ENCODE data around the gene NFKBIE.
A peak's percentile ranks its signal among the peaks of the same experiment; 100 is the strongest.
"Not testable (repeated sequence)": the region's sequence is repeated elsewhere in the genome, so short reads cannot be mapped to it uniquely, and the experiment has no call there.

NFKBIE gene, protein sequence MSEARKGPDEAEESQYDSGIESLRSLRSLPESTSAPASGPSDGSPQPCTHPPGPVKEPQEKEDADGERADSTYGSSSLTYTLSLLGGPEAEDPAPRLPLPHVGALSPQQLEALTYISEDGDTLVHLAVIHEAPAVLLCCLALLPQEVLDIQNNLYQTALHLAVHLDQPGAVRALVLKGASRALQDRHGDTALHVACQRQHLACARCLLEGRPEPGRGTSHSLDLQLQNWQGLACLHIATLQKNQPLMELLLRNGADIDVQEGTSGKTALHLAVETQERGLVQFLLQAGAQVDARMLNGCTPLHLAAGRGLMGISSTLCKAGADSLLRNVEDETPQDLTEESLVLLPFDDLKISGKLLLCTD

DNA sequence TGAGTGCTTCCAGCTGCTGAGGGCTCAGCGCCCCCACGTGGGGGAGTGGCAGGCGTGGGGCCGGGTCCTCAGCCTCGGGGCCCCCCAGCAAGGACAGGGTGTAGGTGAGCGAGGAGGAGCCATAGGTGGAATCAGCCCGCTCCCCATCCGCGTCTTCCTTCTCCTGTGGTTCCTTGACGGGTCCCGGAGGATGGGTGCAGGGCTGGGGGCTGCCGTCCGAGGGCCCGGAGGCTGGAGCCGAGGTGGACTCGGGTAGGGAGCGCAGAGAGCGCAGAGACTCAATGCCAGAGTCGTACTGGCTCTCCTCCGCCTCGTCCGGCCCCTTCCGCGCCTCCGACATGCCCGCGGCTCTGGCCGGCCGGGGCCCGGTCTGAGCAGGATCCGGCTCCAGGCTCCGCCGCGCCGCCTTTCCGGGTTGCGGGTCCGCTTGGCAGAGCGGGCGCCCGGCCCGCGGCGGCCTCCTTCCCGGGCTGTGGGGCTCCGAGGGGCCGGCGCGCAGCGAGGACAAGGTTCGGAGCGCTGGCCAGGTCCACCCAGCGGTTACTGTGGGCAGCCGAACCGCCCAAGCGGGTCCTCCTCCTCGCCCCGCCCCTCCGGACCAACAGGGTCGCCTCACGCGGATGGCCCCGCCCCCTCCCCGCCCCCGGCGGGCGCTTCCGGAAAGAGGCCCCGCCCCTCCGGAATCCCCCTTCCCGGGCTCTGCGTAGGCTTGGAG, at the start of gene NFKBIE:
TSS of gene NFKBIE (minus strand) at position 545 of the 715 bp plus-strand sequence. CDS start at position 340, 205 bp downstream.
- H3K27me3 Mint-ChIP-seq: peaks cover 26% of the 10 kb centered on the region
- H3K4me3 Mint-ChIP-seq: peak within 1 kb of the TSS; percentile 97 to 99
- peak; percentile 95 for DNase-seq
- peak; percentile 68 for ATAC-seq
- H3K27ac Mint-ChIP-seq: peak within 1 kb of the TSS; percentile 91 to 97
- H3K9me3 Mint-ChIP-seq: no peaks in the 10 kb centered on the region
- H3K4me1 Mint-ChIP-seq: peaks cover 78% of the 10 kb centered on the region

DNA sequence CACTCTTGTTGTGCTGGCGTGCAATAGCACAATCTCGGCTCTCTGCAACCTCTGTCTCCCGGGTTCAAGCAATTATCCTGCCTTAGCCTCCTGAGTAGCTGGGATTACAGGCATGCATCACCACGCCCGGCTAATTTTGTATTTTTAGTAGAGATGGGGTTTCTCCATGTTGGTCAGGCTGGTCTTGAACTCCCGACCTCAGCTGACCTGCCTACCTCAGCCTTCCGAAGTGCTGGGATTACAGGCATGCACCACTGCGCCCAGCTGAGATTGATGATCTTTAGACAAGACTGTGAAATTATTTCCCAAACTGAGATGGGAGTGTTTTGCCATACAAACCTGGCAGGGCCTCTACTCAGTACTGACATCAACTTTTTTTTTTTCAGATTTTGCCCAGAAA, 49.3 kb upstream of the NFKBIE start:
- H3K27ac Mint-ChIP-seq, ATAC-seq, H3K4me3 Mint-ChIP-seq, DNase-seq, H3K9me3 Mint-ChIP-seq: not testable (repeated sequence)
- peaks cover 31% of the 10 kb centered on the region for H3K4me1 Mint-ChIP-seq
- peaks cover 12% of the 10 kb centered on the region for H3K27me3 Mint-ChIP-seq

DNA sequence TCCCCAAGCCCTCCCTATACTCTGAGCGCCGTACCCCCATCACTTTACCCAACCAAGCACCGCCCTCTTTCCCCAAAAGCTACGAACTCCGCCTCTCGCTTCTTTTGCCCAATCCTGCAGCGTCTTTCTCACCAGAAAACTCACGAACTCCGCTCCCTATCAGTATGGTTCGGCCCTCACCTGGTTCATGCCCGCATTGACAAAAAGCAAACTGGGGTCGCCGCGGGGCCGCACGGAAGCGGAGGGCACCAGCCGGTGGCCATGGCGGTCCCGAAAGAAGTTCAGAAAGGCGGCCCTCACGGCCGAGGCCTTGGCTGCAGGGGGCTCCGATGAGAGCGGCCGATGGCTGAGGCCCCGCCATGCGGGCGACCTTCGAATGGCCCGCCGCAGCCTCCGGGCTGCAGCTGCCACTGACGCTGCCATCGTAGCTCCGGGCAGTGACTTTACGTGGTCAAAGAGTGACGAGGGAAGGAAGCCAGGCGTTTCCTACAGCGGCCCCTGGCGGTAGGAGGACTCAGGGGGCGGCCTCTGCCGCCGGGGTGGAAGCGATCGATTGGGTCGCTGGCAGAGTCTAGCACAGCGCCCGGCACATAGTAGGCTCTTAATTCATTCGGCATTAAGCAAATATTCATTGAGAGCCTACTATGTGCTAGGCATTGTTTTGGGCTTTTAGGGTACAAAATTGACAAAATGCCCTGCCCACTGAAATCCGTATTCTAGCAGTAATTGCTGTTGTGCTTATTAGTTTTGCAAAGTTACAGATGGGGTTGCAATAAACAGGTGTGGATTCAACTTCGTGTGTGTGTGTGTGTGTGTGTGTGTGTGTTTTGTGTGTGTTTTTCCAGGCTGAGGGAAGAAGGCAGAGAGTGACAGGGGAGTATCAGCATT, 47.8 kb upstream of the NFKBIE start, which contains the start of gene AARS2:
TSS of gene AARS2 (minus strand) at position 447 of the 888 bp plus-strand sequence. CDS start at position 423, 24 bp downstream.
- H3K4me3 Mint-ChIP-seq: peak within 1 kb of the TSS; percentile 97 to 98
- H3K27ac Mint-ChIP-seq: peak within 1 kb of the TSS; percentile 96 to 97
- peak; percentile 92 to 93 for DNase-seq
- peaks cover 34% of the 10 kb centered on the region for H3K4me1 Mint-ChIP-seq
- no peaks in the 10 kb centered on the region for H3K9me3 Mint-ChIP-seq
- H3K27me3 Mint-ChIP-seq: no peaks in the 10 kb centered on the region
- peak; percentile 98 for ATAC-seq

DNA sequence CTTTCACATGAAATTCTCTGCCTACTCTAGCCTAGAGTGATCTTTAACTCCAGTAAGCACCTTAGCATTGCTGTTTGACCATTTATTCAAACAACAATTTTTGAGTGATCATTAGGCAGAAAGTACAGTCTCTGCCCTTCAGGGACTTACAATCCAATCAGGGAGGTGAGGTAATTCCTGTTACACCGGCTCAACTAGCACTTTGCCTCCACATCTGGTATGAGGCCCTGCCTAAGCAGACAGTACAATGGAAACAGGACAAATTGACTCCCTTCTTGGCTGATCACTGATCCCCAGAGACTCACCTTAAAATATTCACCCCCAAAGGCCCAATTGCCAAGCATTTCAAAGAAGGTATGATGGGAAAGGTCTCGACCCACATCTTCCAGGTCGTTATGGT, 46.4 kb upstream of the NFKBIE start:
- Mint-ChIP-seq H3K4me1 (peaks cover 34% of the 10 kb centered on the region), H3K27me3 (no peaks in the 10 kb centered on the region), H3K9me3 (no peaks in the 10 kb centered on the region), H3K27ac (peak overlapping the region in 1 of 2 donors; percentile 68), H3K4me3 (peak overlapping the region; percentile 97 to 98)
- DNase-seq (no peak), ATAC-seq (no peak)

DNA sequence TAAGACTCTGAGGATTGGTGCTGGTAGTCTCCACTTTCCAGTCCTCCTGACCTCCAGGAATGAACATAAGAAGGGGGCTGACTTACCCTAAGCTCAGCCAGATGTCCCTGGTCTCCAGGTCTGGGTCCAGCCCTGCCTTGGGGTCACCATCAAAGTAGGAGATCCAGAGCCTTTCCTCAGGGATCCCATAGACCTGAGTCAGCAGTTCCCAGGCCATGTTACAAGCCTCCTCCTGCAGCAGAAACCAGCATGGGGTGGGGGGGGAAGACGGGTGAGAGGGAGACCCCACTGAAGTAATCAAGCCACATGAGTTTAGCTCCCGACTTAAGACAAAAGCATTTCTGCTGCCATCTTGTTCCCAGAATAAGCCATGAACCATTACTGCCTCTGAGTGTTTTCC, 46.0 kb upstream of the NFKBIE start:
- Mint-ChIP-seq H3K4me1 (peaks cover 34% of the 10 kb centered on the region), H3K27ac (no peak overlapping the region), H3K4me3 (no peak overlapping the region), H3K9me3 (no peaks in the 10 kb centered on the region), H3K27me3 (no peaks in the 10 kb centered on the region)
- no peak for ATAC-seq
- DNase-seq: no peak

DNA sequence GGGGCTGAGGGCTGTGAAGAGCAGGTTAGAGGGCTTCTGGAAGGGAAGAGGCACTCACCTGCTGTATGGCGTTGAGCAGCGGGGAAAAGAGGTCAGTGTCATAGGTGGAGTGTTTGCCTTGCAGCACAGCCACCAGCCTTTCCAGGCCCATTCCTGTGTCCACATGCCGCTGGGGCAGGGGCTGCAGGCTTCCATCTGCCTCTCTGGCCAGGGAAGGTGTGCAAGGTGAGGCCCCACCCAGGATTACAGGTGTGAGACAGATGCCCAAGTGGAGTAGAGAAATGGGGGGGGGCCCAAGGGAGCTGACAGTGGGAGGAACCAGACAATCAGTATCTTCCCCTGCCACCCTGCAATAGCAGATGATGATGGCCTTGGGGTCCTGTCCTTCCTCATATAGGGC, 44.9 kb upstream of the NFKBIE start:
- Mint-ChIP-seq H3K4me3 (no peak overlapping the region), H3K27me3 (no peaks in the 10 kb centered on the region), H3K4me1 (peaks cover 32% of the 10 kb centered on the region), H3K27ac (no peak overlapping the region), H3K9me3 (no peaks in the 10 kb centered on the region)
- ATAC-seq: no peak
- DNase-seq: no peak

DNA sequence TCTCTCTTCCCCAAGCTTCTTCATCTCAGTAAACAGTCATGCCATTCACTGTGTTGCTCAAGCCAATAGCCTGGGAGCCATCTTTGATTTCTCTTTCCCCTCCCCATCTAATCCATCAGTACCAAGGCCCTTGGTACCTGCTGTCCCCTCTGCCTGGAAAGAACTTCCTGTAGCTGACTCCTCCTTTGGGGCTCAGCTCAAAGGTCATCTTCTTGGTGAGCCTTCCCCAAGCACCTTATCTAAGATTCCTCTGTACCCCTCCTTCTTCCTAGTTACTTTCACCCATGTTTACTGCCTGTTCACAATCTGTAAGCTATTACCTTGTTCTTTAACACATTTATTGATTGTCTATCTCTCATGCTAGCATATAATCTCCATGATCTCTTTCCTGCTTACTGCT, 44.3 kb upstream of the NFKBIE start:
- ATAC-seq (no peak), DNase-seq (no peak)
- Mint-ChIP-seq H3K4me3 (no peak overlapping the region), H3K27me3 (no peaks in the 10 kb centered on the region), H3K27ac (peak overlapping the region; percentile 8 to 54), H3K4me1 (peaks cover 30% of the 10 kb centered on the region), H3K9me3 (no peaks in the 10 kb centered on the region)

DNA sequence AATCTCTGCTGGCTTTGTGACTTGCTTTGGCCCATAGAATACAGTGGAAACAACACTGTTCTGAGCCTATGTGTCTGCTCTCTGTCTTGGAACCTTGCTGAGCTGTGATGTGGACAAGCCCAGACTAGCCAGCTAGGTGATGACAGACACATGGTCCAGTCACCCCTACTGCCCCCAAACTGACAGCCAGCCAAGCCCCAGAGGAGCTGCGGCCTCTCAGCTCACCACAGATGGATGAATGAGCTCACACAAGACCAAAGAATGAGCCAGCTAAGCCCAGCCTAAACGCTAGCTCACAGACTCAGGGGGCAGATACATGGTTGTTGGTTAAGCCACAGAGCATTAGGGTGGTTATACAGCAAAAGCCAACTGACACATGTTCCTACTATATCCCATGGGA, 43.7 kb upstream of the NFKBIE start:
- DNase-seq: no peak
- Mint-ChIP-seq H3K9me3 (no peaks in the 10 kb centered on the region), H3K27me3 (no peaks in the 10 kb centered on the region), H3K4me1 (peaks cover 30% of the 10 kb centered on the region), H3K4me3 (no peak overlapping the region), H3K27ac (peak overlapping the region; percentile 28 to 37)
- ATAC-seq: no peak

DNA sequence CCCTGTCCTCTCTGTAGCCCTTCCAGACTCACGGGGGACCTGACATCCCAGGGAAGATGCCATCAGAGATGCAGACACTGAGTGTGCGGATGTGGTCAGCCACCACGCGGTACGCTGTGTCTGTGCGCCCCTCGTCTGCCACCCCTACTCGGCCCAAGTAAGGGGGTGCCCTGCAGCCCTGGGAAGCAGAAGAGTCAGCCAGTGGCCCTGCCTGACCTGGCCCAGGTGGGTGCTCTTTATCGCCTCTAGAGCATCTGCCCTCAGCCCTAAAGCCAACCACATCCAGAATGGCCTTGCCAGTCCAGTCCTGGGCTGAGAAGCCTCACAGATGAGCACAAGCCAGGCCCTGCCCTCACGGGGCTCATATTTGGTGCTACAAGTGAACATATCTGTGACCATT, 41.9 kb upstream of the NFKBIE start:
- Mint-ChIP-seq H3K9me3 (no peaks in the 10 kb centered on the region), H3K27me3 (no peaks in the 10 kb centered on the region), H3K4me3 (no peak overlapping the region), H3K27ac (no peak overlapping the region), H3K4me1 (peaks cover 18% of the 10 kb centered on the region)
- DNase-seq (no peak), ATAC-seq (peak; percentile 6)

DNA sequence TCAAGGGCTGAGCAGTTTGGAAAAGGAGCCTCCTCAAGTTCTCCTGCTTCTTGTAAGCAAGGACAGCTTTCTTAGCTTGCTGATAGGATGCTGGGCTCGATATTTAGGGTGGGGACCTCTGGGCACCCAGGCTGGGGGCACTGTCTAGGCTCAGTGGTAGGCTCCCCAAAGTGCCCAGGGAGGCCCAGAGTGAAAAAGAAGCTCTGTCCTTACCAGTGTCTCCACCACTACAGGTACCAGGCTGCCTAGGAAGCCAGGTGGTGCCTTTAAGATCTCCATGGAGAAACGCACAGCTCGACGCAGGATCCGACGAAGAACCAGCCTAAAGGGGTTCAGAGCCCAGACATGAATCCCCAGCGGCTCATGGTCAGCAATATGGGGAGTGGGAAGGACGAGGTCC, 41.4 kb upstream of the NFKBIE start:
- Mint-ChIP-seq H3K4me1 (peaks cover 13% of the 10 kb centered on the region), H3K9me3 (no peaks in the 10 kb centered on the region), H3K27me3 (no peaks in the 10 kb centered on the region), H3K4me3 (no peak overlapping the region), H3K27ac (no peak overlapping the region)
- DNase-seq: no peak
- no peak for ATAC-seq

DNA sequence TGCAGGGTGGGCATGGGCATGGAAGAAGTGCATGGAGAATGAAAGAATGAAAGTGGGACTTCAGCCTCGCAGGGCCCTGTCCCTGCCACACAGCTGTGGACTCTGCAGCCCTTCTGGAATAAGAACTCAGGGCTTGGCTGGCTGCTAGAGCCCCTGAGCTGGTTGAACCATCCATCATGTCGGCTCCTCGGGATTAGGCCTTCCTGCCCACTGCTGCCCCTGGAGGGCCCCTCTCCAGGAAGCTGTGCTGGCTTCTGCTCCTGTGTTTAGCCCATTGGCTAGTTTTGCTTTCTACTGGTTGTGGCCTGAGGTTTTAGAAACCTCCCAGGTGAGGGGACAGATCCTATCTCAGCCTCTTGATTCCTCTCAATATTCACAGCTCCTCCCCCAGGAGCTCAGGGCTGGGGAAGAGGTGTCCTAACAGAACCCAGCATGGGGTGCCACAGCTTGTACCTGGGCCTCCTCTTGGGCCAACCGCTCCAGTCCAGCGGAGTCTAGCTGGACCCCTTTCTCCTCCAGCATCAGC, 39.9 kb upstream of the NFKBIE start:
- no peak for ATAC-seq
- no peak overlapping the region for H3K4me3 Mint-ChIP-seq
- H3K9me3 Mint-ChIP-seq: no peaks in the 10 kb centered on the region
- no peak overlapping the region for H3K27ac Mint-ChIP-seq
- no peaks in the 10 kb centered on the region for H3K27me3 Mint-ChIP-seq
- no peak for DNase-seq
- peaks cover 9% of the 10 kb centered on the region for H3K4me1 Mint-ChIP-seq

DNA sequence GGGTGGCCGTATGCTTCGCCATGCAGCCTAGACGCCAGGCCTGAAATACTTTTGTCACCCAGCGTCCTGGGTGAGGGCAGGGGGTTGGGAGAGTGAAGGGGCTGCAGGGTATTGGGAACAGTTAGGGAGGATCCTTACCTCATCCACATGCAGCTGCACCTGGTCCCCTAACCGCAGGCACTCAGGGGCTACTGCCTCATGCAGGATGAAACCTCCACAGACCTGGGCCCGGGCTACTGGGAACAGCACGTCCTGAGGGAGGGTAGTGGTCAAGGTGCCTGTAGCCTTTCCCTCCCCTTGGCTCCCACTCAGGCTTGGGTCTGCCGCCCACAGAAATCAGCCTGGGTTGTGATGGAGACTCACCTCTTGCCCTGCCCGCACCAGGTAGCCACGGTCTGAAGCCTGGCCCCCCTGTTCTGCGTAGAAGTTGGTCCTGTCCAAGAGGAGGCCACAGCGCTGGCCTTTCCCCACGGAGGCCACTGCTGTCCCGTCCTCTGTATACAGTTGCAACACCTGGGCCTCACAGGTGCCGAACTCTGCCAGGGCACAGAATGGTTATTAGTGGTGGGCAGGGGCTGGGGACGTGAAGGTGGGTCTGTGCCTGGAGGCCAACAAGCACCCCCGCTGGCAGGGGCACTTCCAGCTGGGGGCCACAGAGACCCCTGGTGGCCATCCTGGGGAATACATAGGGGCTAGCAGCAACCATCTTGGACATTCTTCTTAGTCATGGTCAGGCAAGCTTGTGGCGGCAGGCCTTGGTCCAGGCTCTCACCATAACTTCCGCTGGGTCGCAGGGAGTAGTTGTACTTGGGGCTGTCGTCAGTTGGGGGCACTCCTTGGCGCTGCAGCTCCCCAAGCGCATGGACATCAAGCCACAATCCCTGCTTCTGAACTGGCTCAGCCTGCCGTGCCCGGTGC, 39.2 kb upstream of the NFKBIE start:
- Mint-ChIP-seq H3K9me3 (no peaks in the 10 kb centered on the region), H3K27ac (no peak overlapping the region), H3K27me3 (no peaks in the 10 kb centered on the region), H3K4me3 (no peak overlapping the region), H3K4me1 (peaks cover 1% of the 10 kb centered on the region)
- DNase-seq (peak in 1 of 2 donors; percentile 44), ATAC-seq (peak; percentile 58)

DNA sequence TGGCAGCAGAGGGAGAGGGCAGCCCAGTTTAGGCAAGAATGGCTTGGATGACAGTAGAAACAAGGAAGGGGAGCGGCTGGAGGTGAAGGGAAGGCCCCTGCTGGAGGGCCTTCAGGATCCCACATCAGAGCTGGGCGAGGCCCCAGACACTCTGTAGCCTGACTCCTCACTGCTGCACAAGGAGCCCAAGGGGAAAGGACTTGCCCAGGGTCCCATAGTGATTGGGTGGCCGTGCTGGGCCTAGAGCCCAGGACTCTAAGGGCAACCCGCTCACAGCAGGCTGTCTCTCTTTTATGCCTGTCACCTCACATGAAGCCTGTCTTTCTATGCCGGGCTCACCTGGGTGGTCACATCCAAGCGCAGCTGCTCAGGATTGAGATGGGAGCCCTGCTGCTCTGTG, 38.5 kb upstream of the NFKBIE start:
- no peak overlapping the region for H3K4me3 Mint-ChIP-seq
- no peaks in the 10 kb centered on the region for H3K4me1 Mint-ChIP-seq
- DNase-seq (no peak), ATAC-seq (no peak)
- no peak overlapping the region for H3K27ac Mint-ChIP-seq
- H3K9me3 Mint-ChIP-seq: no peaks in the 10 kb centered on the region
- H3K27me3 Mint-ChIP-seq: peaks cover 3% of the 10 kb centered on the region

DNA sequence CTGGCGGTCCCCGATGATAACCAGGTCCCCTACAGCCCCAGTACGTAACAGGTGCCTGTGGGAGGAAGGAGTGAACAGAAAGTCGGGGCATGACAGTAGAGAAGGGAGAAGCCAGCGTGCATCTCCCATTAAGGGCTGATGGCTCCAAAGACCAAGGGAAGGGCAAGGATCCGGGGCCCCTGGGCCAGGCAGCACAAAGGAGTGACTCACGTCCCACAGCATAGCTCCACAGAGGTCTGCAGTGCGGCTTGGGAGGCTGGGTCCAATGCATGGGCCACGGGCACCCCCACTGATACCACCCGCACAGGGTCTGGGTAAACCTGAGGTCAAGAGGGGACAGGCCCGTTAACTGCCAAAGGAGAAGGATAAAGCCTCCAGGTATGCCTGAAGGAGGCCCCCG, 37.5 kb upstream of the NFKBIE start:
- H3K27ac Mint-ChIP-seq: no peak overlapping the region
- H3K4me3 Mint-ChIP-seq: no peak overlapping the region
- H3K4me1 Mint-ChIP-seq: peaks cover 6% of the 10 kb centered on the region
- ATAC-seq: no peak
- no peaks in the 10 kb centered on the region for H3K9me3 Mint-ChIP-seq
- DNase-seq: no peak
- H3K27me3 Mint-ChIP-seq: peaks cover 13% of the 10 kb centered on the region

Measured in stimulated activated naive CD8-positive, alpha-beta T cell treated with anti-CD3 and anti-CD28 coated beads, Interleukin-15, amount 100 ng/mL, for 72 hours (primary cell).